AG09319 (cell line): Measurements from ENCODE around the gene PARVA.

ENCODE experiments used
- DNase-seq: peaks from one replicate; pipeline ENCODE4 v3.0.0-alpha.2; 2010; ENCODE audit warnings: low read depth; ENCODE audit errors: extremely low read depth
- TF ChIP-seq, protein P1 (sequence below): IDR thresholded peaks from 2 replicates; pipeline ENCODE4 v1.5.1; 2011; ENCODE audit warnings: low read depth, mild to moderate bottlenecking, inconsistent platforms, low read length, moderate library complexity

Gene PARVA

GRCh38 chr11:12474871-12475270 lies 97.5 kb downstream of the PARVA start:
- TF ChIP-seq, protein P1, sequence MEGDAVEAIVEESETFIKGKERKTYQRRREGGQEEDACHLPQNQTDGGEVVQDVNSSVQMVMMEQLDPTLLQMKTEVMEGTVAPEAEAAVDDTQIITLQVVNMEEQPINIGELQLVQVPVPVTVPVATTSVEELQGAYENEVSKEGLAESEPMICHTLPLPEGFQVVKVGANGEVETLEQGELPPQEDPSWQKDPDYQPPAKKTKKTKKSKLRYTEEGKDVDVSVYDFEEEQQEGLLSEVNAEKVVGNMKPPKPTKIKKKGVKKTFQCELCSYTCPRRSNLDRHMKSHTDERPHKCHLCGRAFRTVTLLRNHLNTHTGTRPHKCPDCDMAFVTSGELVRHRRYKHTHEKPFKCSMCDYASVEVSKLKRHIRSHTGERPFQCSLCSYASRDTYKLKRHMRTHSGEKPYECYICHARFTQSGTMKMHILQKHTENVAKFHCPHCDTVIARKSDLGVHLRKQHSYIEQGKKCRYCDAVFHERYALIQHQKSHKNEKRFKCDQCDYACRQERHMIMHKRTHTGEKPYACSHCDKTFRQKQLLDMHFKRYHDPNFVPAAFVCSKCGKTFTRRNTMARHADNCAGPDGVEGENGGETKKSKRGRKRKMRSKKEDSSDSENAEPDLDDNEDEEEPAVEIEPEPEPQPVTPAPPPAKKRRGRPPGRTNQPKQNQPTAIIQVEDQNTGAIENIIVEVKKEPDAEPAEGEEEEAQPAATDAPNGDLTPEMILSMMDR: no peak
- DNase-seq: no peak

GRCh38 chr11:12478743-12479142 lies 101.4 kb downstream of the PARVA start:
- no peak for DNase-seq
- TF ChIP-seq, protein P1: no peak

DNA sequence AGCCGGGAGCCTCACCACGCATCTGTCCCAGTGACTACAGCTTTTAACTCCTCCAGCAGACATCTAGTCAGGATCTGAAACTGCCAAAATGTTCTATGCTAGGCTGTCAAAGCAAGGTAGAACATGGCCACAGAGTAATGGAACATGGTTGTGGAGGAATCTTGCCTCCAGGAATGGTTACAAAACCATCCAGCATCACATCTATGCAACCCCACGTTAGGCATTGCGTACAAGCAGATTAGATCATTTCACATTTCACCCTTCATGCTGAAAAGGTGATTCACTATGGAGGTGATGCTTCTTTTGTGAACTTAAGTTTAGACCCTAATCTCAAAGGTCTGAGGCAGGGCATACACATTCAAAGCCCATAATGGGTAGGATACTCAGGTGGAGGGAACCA lies 103.0 kb downstream of the PARVA start:
- TF ChIP-seq, protein P1: no peak
- DNase-seq: no peak

GRCh38 chr11:12482839-12483238 lies 105.5 kb downstream of the PARVA start:
- TF ChIP-seq, protein P1: no peak
- no peak for DNase-seq

- no peak for DNase-seq
- TF ChIP-seq, protein P1: no peak
These were observed 106.2 kb downstream of the PARVA start for GRCh38 chr11:12483604-12484003.

GRCh38 chr11:12485328-12485727 lies 108.0 kb downstream of the PARVA start:
- TF ChIP-seq, protein P1: peak; percentile 26
- DNase-seq: no peak

DNA sequence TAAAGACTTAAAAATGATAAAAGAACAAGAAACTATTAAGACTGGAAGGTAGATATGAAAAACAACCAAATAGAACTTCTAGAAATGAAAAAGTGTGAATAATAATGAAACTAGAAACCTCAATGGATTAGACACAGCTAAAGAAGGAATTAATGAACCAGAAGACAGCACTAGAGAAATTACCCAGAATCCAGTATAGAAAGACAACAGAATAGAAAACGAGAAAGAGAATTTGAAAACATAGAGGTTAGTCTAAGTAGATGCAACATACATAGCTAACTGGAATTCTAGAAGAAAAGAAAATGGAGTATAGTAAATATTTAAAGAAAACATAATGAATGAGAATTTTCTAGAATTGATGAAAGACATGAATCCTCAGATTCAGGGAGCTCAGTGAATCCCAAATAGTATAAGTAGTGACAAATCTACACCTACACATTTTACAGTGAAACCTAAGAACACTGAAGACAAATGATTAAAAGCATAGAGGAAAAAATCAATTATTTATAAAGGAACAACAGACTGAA lies 111.9 kb downstream of the PARVA start:
- no peak for DNase-seq

More for the DNA sequence above, 111.9 kb downstream of the PARVA start:
- TF ChIP-seq, protein P1: no peak
